B cell (primary cell): ENCODE data around the gene SLC43A1.

Experiments used
- EZH2 ChIP-seq: IDR thresholded peaks from 2 replicates; pipeline ENCODE4 v1.6.1; 2012; ENCODE audit warnings: borderline replicate concordance, low read depth, mild to moderate bottlenecking, moderate library complexity, low read length; ENCODE audit not compliant: insufficient read depth, poor library complexity, severe bottlenecking
- TF ChIP-seq, protein P1 (sequence below): fragments of 200-600 bp; IDR thresholded peaks from one replicate; pipeline ENCODE4 v1.8.0; 2022; ENCODE audit warnings: antibody characterized with exemption, mild to moderate bottlenecking

- TF ChIP-seq, protein P1, sequence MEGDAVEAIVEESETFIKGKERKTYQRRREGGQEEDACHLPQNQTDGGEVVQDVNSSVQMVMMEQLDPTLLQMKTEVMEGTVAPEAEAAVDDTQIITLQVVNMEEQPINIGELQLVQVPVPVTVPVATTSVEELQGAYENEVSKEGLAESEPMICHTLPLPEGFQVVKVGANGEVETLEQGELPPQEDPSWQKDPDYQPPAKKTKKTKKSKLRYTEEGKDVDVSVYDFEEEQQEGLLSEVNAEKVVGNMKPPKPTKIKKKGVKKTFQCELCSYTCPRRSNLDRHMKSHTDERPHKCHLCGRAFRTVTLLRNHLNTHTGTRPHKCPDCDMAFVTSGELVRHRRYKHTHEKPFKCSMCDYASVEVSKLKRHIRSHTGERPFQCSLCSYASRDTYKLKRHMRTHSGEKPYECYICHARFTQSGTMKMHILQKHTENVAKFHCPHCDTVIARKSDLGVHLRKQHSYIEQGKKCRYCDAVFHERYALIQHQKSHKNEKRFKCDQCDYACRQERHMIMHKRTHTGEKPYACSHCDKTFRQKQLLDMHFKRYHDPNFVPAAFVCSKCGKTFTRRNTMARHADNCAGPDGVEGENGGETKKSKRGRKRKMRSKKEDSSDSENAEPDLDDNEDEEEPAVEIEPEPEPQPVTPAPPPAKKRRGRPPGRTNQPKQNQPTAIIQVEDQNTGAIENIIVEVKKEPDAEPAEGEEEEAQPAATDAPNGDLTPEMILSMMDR, result no peak
- no peak for TF ChIP-seq EZH2
Observed at GRCh38 chr11:57466680-57467079, 48.8 kb downstream of the SLC43A1 start.
